K562 (cell line): ENCODE data around the gene FMNL3. TPM values are rescaled to one million over a fixed set of nuclear protein-coding genes. Genes with fewer than 3 reads are reported as not detected.

Source experiments
- ATAC-seq: fragments of 200-7000 bp; cut with Tn5 transposase; 3 replicates; pipeline ENCODE4 v1.9.1; 2020; ENCODE audit warnings: moderate library complexity
- BruUV-seq: library from RNA; stranded (reverse); fragments of 400-500 nt; replicated peaks from 2 replicates; lab custom pipeline; 2021; lab: Mats Ljungman, UMichigan
- CTCF ChIA-PET: fragments of 300-600 bp; formaldehyde crosslinking; extraction: SDS; loops from one replicate; lab custom pipeline; 2021; ENCODE audit warnings: low intra/inter-chr PET ratio; lab: Yijun Ruan, JAX
- POLR2A ChIA-PET: fragments of 300-600, 350-650 bp; sonication (Branson Sonifier 250); formaldehyde crosslinking; extraction: SDS; loops from one replicate; lab custom pipeline; 2021; ENCODE audit warnings: antibody characterized with exemption, inconsistent platforms; lab: Yijun Ruan, JAX
- DNase-seq, 4 experiments: peaks; one replicate each; pipeline versions ENCODE4 v3.0.0 to v3.0.0-alpha.2; 2011 to 2018; ENCODE audit warnings: low spot score in 3 of 4, mixed read lengths in 3 of 4; ENCODE audit errors: extremely low read depth in 1 of 4
- FAIRE-seq: peaks from 2 replicates; lab custom pipeline; 2011; peaks lifted over from hg19 to GRCh38; lab: Jason Lieb, UNC
- H2AFZ ChIP-seq: 2 replicates; pipeline ENCODE4 v1.6.0; 2011; ENCODE audit warnings: low read depth, low read length, control low read depth, inconsistent platforms
- H3K27ac ChIP-seq: fragments of 200-600 bp; 3 replicates; pipeline ENCODE4 v1.8.0; 2011; ENCODE audit warnings: low read depth, mild to moderate bottlenecking, control low read depth, inconsistent platforms, low read length, moderate library complexity, mixed read lengths; ENCODE audit errors: extremely low read depth
- H3K27me3 ChIP-seq, 2 experiments: fragments of 300-600 bp in 1 of 2; 2 replicates in 1 of 2; 3 replicates in 1 of 2; pipeline versions ENCODE4 v1.6.0 to v1.8.0; 2011; ENCODE audit warnings: inconsistent platforms in 2 of 2, low read length in 2 of 2, mild to moderate bottlenecking in 1 of 2, mixed read lengths in 1 of 2, moderate library complexity in 1 of 2; ENCODE audit not compliant: control insufficient read depth in 2 of 2, insufficient read depth in 2 of 2
- H3K36me3 ChIP-seq: fragments of 300-600 bp; 3 replicates; pipeline ENCODE4 v1.8.0; 2011; ENCODE audit warnings: mild to moderate bottlenecking, low read length, inconsistent platforms; ENCODE audit not compliant: control insufficient read depth, insufficient read depth
- H3K4me1 ChIP-seq, 2 experiments: fragments of 200-600 bp in 1 of 2; replicated peaks in 1 of 2; 2 replicates in 1 of 2; 3 replicates in 1 of 2; pipeline versions ENCODE4 v1.5.1 to v1.8.0; 2011; ENCODE audit warnings: inconsistent platforms in 2 of 2, low read length in 2 of 2, mild to moderate bottlenecking in 1 of 2, mixed read lengths in 1 of 2, moderate library complexity in 1 of 2; ENCODE audit not compliant: control insufficient read depth in 2 of 2, insufficient read depth in 2 of 2
- H3K4me2 ChIP-seq: 2 replicates; pipeline ENCODE4 v1.6.1; 2011; ENCODE audit warnings: low read length, control low read depth, inconsistent platforms, mixed read lengths; ENCODE audit not compliant: insufficient read depth
- H3K4me3 ChIP-seq: fragments of 200-600 bp; sonication (generic), shearing (Covaris generic); 2 replicates; pipeline ENCODE4 v1.5.1; 2016; ENCODE audit warnings: control low read depth, inconsistent platforms
- H3K79me2 ChIP-seq: fragments of 200-600 bp; 3 replicates; pipeline ENCODE4 v1.8.0; 2011; ENCODE audit warnings: low read length, inconsistent platforms; ENCODE audit not compliant: control insufficient read depth, insufficient read depth
- H3K9ac ChIP-seq, 2 experiments: 2 replicates each; pipeline versions ENCODE4 v1.6.0 to v1.6.1; 2011; ENCODE audit warnings: low read depth in 2 of 2, low read length in 2 of 2, control low read depth in 1 of 2, inconsistent platforms in 1 of 2, mild to moderate bottlenecking in 1 of 2, mixed read lengths in 1 of 2; ENCODE audit not compliant: insufficient read depth in 1 of 2
- H3K9me1 ChIP-seq: one replicate; pipeline ENCODE4 v1.6.0; 2011; ENCODE audit warnings: inconsistent platforms, mild to moderate bottlenecking, low read length, moderate library complexity; ENCODE audit not compliant: control insufficient read depth, insufficient read depth
- H3K9me3 ChIP-seq: replicated peaks from 2 replicates; pipeline ENCODE4 v1.5.1; 2011; ENCODE audit warnings: low read depth, low read length, inconsistent platforms; ENCODE audit not compliant: control insufficient read depth, insufficient read depth
- H4K20me1 ChIP-seq: replicated peaks from 2 replicates; pipeline ENCODE4 v1.6.1; 2011; ENCODE audit warnings: low read length, inconsistent platforms, mixed read lengths; ENCODE audit not compliant: control insufficient read depth, insufficient read depth
- CBFB ChIP-seq: sonication (generic); formaldehyde crosslinking; IDR thresholded peaks from 2 replicates; pipeline ENCODE4 v1.4.0; 2020; ENCODE audit warnings: mild to moderate bottlenecking, missing genetic modification reagents
- NBN ChIP-seq: fragments of 450-650 bp; IDR thresholded peaks from 2 replicates; pipeline ENCODE4 v1.6.1; 2016; ENCODE audit warnings: low read depth, mild to moderate bottlenecking
- NCOA4 ChIP-seq: fragments of 450-650 bp; IDR thresholded peaks from 2 replicates; pipeline ENCODE4 v1.6.1; 2018; ENCODE audit warnings: mild to moderate bottlenecking; ENCODE audit not compliant: partially characterized antibody
- SIN3B ChIP-seq: fragments of 450-650 bp; IDR thresholded peaks from 2 replicates; pipeline ENCODE4 v1.6.1; 2017; ENCODE audit warnings: low read depth, mild to moderate bottlenecking, moderate library complexity
- ZNF324 ChIP-seq: fragments of 250-450 bp; sonication (Bioruptor Pico); IDR thresholded peaks from 2 replicates; pipeline ENCODE4 v1.4.0; 2020; ENCODE audit warnings: mild to moderate bottlenecking
- WGBS: fragments of 100-300 bp; shearing (Covaris generic); methylation state at CpG from one replicate; pipeline ENCODE4 v1.1.6; 2016; ENCODE audit warnings: low coverage, mixed read lengths; ENCODE audit not compliant: insufficient coverage; ENCODE audit errors: missing lambda C conversion rate; 5-methylcytosine and 5-hydroxymethylcytosine counted together
- in situ Hi-C: fragments of 300-500 bp; cut with MboI; formaldehyde crosslinking; loops from 4 replicates; pipeline ENCODE4 v1.15.0; 2018; ENCODE audit warnings: inconsistent platforms, mixed read lengths
- intact Hi-C: fragments of 100-400 bp; cut with micrococcal nuclease; formaldehyde crosslinking; loops from 2 replicates; pipeline ENCODE4 v1.14.2; 2022
- polyA plus RNA-seq, 8 experiments: library from polyadenylated mRNA; depleted of rRNA in 4 of 8; stranded (reverse) in 5 of 8; unstranded in 3 of 8; fragments of >200 nt; fragmentation: Nextera tagmentation in 2 of 8; fragmentation: Illumina TruSeq in 1 of 8; extraction: Ambion mirVana in 2 of 8; extraction: Trizol in 1 of 8; gene quantifications; 2 replicates each; pipeline versions ENCODE4 v1.2.1 to v1.2.3, GENCODE V29; 2011 to 2014; ENCODE audit warnings: inconsistent platforms in 1 of 8, missing spikeins in 1 of 8
- total RNA-seq, 7 experiments: library from RNA; depleted of rRNA in 6 of 7; stranded (reverse); fragments of >200 nt in 6 of 7; fragmentation: Illumina TruSeq in 2 of 7; extraction: Trizol in 2 of 7; gene quantifications; 2 replicates each; pipeline versions ENCODE4 v1.2.1 to v1.2.3, GENCODE V29; 2011 to 2021; ENCODE audit warnings: low replicate concordance in 1 of 7
- TF ChIP-seq, protein P1 (sequence below): fragments of 200-800 bp; sonication (Bioruptor generic); IDR thresholded peaks from 2 replicates; pipeline ENCODE4 v1.6.1; 2017; ENCODE audit warnings: missing genetic modification characterization, missing compliant biosample characterization
- TF ChIP-seq, protein P2 (sequence below), 2 experiments: fragments of 450-650 bp; formaldehyde crosslinking in 1 of 2; IDR thresholded peaks; 2 replicates each; pipeline versions ENCODE4 v1.4.0 to v1.6.1; 2014 to 2020; ENCODE audit warnings: mild to moderate bottlenecking in 2 of 2, borderline replicate concordance in 1 of 2, low read depth in 1 of 2
- TF ChIP-seq, protein P3 (sequence below): sonication (generic); formaldehyde crosslinking; IDR thresholded peaks from 2 replicates; pipeline ENCODE4 v1.8.1; 2023; ENCODE audit warnings: mild to moderate bottlenecking, missing genetic modification reagents

FMNL3 gene
- total and polyA plus RNA-seq, 9 of the 15 experiments (the other 6 are each of a cell fraction or from before 2014, with no cell fraction given), result 0.49 to 14.4 (median 6.8) TPM

DNA sequence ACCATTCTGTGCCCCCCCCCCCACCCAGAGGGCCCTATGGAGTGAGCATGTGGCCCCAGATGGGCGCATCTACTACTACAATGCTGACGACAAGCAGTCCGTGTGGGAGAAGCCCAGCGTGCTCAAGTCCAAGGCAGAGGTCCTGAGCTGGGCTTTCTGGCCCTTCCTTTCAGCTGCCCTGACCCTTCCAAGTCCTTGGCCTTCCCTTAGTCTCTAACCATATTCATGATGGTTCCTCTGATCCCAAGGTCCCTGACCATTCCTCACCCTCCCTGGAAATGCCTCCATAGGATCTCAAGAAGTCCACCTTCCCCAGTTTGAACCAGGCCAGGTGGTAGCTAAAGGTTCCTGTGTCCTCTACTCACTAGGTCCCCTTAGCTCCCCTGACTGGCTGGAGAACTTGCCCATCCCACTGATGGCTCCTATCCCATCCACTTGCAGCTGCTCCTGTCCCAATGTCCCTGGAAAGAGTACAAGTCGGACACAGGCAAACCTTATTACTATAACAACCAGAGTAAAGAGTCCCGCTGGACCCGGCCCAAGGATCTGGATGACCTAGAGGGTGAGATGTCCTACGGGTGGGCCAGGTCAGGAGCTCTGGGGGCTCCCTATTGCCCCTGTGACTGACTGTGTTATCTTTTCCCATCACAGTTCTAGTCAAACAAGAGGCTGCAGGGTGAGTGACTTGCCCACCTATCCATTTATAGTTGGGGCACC, 74.1 kb downstream of the FMNL3 start (continued):
- TF ChIP-seq, protein P1, sequence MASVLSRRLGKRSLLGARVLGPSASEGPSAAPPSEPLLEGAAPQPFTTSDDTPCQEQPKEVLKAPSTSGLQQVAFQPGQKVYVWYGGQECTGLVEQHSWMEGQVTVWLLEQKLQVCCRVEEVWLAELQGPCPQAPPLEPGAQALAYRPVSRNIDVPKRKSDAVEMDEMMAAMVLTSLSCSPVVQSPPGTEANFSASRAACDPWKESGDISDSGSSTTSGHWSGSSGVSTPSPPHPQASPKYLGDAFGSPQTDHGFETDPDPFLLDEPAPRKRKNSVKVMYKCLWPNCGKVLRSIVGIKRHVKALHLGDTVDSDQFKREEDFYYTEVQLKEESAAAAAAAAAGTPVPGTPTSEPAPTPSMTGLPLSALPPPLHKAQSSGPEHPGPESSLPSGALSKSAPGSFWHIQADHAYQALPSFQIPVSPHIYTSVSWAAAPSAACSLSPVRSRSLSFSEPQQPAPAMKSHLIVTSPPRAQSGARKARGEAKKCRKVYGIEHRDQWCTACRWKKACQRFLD (CRISPR knock-in tag), result no peak

DNA sequence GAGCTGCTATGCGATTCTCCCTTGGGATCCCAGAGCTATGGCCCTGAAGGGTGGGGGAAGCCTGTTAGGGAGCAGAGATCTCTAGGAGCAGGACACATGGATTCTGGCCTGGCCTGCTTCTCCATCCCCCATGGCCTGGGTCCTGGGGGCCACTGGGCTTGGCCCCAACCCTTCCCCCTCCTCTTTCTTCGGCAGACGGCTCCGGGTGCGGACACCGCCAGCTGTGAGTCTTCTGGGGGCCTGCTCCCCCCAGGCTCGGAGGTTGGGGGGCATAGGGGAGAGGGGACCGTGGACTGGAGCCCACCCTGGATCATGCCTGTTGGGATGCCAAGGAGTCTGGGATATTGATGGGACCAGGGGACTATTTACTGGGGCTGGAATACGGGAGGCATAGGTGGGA, 74.8 kb downstream of the FMNL3 start:
- no TSS peak for BruUV-seq
- in situ Hi-C loops (no loop called here), intact Hi-C loops (no loop called here)
- FAIRE-seq (no peak), DNase-seq (no peak), ATAC-seq (no peak)
- no peaks in the 10 kb centered on the region; a peak in 1 of 5 replicates for H3K27me3 ChIP-seq
- no peak overlapping the region for H3K4me3 ChIP-seq
- H3K36me3 ChIP-seq, result no peaks in the 10 kb centered on the region
- no peak overlapping the region for H3K27ac ChIP-seq
- H3K9ac ChIP-seq, result no peak overlapping the region; a peak in 1 of 4 replicates
- H3K4me1 ChIP-seq, result peaks cover 3 to 10% of the 10 kb centered on the region in 2 experiments; a peak in 3 of 5 replicates
- WGBS, result 66% methylated on average over 7 of the region's 9 CpGs
- no peak overlapping the region for H3K4me2 ChIP-seq
- ChIA-PET POLR2A (interaction anchor here (0.9 to 1.1 kb wide), 2 partner anchors 16 to 75 kb away, joined by 4 read pairs; partner anchors contain the start of gene FMNL3), CTCF (no interaction called here)
- no peak for TF ChIP-seq SIN3B
- TF ChIP-seq, protein P2, sequence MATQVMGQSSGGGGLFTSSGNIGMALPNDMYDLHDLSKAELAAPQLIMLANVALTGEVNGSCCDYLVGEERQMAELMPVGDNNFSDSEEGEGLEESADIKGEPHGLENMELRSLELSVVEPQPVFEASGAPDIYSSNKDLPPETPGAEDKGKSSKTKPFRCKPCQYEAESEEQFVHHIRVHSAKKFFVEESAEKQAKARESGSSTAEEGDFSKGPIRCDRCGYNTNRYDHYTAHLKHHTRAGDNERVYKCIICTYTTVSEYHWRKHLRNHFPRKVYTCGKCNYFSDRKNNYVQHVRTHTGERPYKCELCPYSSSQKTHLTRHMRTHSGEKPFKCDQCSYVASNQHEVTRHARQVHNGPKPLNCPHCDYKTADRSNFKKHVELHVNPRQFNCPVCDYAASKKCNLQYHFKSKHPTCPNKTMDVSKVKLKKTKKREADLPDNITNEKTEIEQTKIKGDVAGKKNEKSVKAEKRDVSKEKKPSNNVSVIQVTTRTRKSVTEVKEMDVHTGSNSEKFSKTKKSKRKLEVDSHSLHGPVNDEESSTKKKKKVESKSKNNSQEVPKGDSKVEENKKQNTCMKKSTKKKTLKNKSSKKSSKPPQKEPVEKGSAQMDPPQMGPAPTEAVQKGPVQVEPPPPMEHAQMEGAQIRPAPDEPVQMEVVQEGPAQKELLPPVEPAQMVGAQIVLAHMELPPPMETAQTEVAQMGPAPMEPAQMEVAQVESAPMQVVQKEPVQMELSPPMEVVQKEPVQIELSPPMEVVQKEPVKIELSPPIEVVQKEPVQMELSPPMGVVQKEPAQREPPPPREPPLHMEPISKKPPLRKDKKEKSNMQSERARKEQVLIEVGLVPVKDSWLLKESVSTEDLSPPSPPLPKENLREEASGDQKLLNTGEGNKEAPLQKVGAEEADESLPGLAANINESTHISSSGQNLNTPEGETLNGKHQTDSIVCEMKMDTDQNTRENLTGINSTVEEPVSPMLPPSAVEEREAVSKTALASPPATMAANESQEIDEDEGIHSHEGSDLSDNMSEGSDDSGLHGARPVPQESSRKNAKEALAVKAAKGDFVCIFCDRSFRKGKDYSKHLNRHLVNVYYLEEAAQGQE (IDR thresholded peaks at IDR 0.05; ENCODE audit: borderline replicate concordance), result no peak
- TF ChIP-seq, protein P2 (CRISPR knock-in tag; IDR thresholded peaks at IDR 0.05; ENCODE audit: low read depth), result no peak
- TF ChIP-seq, protein P3, sequence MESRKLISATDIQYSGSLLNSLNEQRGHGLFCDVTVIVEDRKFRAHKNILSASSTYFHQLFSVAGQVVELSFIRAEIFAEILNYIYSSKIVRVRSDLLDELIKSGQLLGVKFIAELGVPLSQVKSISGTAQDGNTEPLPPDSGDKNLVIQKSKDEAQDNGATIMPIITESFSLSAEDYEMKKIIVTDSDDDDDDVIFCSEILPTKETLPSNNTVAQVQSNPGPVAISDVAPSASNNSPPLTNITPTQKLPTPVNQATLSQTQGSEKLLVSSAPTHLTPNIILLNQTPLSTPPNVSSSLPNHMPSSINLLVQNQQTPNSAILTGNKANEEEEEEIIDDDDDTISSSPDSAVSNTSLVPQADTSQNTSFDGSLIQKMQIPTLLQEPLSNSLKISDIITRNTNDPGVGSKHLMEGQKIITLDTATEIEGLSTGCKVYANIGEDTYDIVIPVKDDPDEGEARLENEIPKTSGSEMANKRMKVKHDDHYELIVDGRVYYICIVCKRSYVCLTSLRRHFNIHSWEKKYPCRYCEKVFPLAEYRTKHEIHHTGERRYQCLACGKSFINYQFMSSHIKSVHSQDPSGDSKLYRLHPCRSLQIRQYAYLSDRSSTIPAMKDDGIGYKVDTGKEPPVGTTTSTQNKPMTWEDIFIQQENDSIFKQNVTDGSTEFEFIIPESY (CRISPR knock-in tag), result no peak
- TF ChIP-seq NBN, result no peak
- no peak for TF ChIP-seq NCOA4
- no peak for TF ChIP-seq ZNF324 (CRISPR knock-in tag)
- TF ChIP-seq CBFB (CRISPR knock-in tag), result no peak
- H3K9me3 ChIP-seq, result no peaks in the 10 kb centered on the region
- no peaks in the 10 kb centered on the region for H4K20me1 ChIP-seq
- no peak overlapping the region for H2AFZ ChIP-seq
- H3K79me2 ChIP-seq, result no peaks in the 10 kb centered on the region
- H3K9me1 ChIP-seq, result no peaks in the 10 kb centered on the region
